GM18508 (cell line): ENCODE data around the gene PLB1.
"Not testable (repeated sequence)": the region's sequence is repeated elsewhere in the genome, so short reads cannot be mapped to it uniquely, and the experiment has no call there.

Experiments
- ATAC-seq: cut with Tn5 transposase; IDR thresholded peaks from one replicate; pipeline ENCODE4 v1.9.1; 2021; ENCODE audit warnings: moderate number of reproducible peaks; ENCODE audit not compliant: insufficient read depth, unreplicated experiment

PLB1 gene

GRCh38 chr2:28526527-28527132, 30.8 kb downstream of the PLB1 start:
- no peak for ATAC-seq

GRCh38 chr2:28527196-28527595, 31.3 kb downstream of the PLB1 start:
- no peak for ATAC-seq

- ATAC-seq: no peak
Measured at GRCh38 chr2:28528206-28528605, 32.3 kb downstream of the PLB1 start.

GRCh38 chr2:28530782-28531181, 34.9 kb downstream of the PLB1 start:
- ATAC-seq: no peak

- no peak for ATAC-seq
Measured at GRCh38 chr2:28532399-28532798, 36.5 kb downstream of the PLB1 start.

GRCh38 chr2:28533044-28533680, 37.3 kb downstream of the PLB1 start:
- ATAC-seq: no peak

GRCh38 chr2:28534817-28535216, 39.0 kb downstream of the PLB1 start:
- no peak for ATAC-seq

- ATAC-seq: no peak
Measured at GRCh38 chr2:28538134-28538533, 42.3 kb downstream of the PLB1 start.

GRCh38 chr2:28538652-28539051, 42.8 kb downstream of the PLB1 start:
- ATAC-seq: no peak

GRCh38 chr2:28539118-28539541, 43.3 kb downstream of the PLB1 start:
- no peak for ATAC-seq

- ATAC-seq: no peak
Measured at GRCh38 chr2:28543316-28544035, 47.6 kb downstream of the PLB1 start.

- no peak for ATAC-seq
Measured at GRCh38 chr2:28544036-28544346, 48.1 kb downstream of the PLB1 start.

- ATAC-seq: no peak
Measured at GRCh38 chr2:28544405-28544921, 48.6 kb downstream of the PLB1 start.

GRCh38 chr2:28544922-28545589, 49.2 kb downstream of the PLB1 start:
- no peak for ATAC-seq

- ATAC-seq: no peak
Measured at GRCh38 chr2:28545590-28546200, 49.8 kb downstream of the PLB1 start.

GRCh38 chr2:28546242-28546641, 50.4 kb downstream of the PLB1 start:
- no peak for ATAC-seq

- no peak for ATAC-seq
Measured at GRCh38 chr2:28547223-28547860, 51.5 kb downstream of the PLB1 start.

- no peak for ATAC-seq
Measured at GRCh38 chr2:28547906-28548600, 52.2 kb downstream of the PLB1 start.

GRCh38 chr2:28550345-28550744, 54.5 kb downstream of the PLB1 start:
- not testable (repeated sequence) for ATAC-seq
